WTC11 (cell line): ENCODE data around the gene MTFP1. TPM values are rescaled to one million over a fixed set of nuclear protein-coding genes. Genes with fewer than 3 reads are reported as not detected.

ENCODE experiments used
- ATAC-seq: fragments of 200-7000 bp; cut with Tn5 transposase; 2 replicates; pipeline ENCODE4 v1.10.0; 2021; ENCODE audit warnings: mild to moderate bottlenecking, moderate library complexity
- CTCF ChIA-PET: fragments of 300-600 bp; sonication (Branson Sonifier 250); formaldehyde crosslinking; loops from one replicate; lab custom pipeline; 2021; ENCODE audit warnings: antibody characterized with exemption; lab: Charles Lee
- POLR2A ChIA-PET: fragments of 350-600 bp; sonication (Branson Sonifier 250); formaldehyde crosslinking; loops from one replicate; lab custom pipeline; 2021; ENCODE audit warnings: antibody characterized with exemption; lab: Charles Lee
- DNase-seq: peaks from one replicate; pipeline ENCODE4 v3.0.0; 2021; ENCODE audit warnings: low spot score
- H3K27ac Mint-ChIP-seq: 2 replicates; pipeline ENCODE4 v1.8.0; 2021; ENCODE audit warnings: mixed read lengths
- H3K27me3 Mint-ChIP-seq: 2 replicates; pipeline ENCODE4 v1.8.0; 2021; ENCODE audit warnings: low read depth, mild to moderate bottlenecking, moderate library complexity, mixed read lengths
- H3K36me3 Mint-ChIP-seq: 2 replicates; pipeline ENCODE4 v1.8.0; 2021; ENCODE audit warnings: mixed read lengths
- H3K4me1 Mint-ChIP-seq: 2 replicates; pipeline ENCODE4 v1.8.0; 2022; ENCODE audit warnings: mixed read lengths
- H3K4me3 Mint-ChIP-seq: 2 replicates; pipeline ENCODE4 v1.8.0; 2021; ENCODE audit warnings: mild to moderate bottlenecking, moderate library complexity, mixed read lengths
- H3K9me3 Mint-ChIP-seq: 2 replicates; pipeline ENCODE4 v1.8.0; 2021; ENCODE audit warnings: mixed read lengths
- ELF4 ChIP-seq: sonication (generic); formaldehyde crosslinking; IDR thresholded peaks from 2 replicates; pipeline ENCODE4 v1.8.1; 2022; ENCODE audit warnings: low read depth, mild to moderate bottlenecking, moderate library complexity, missing genetic modification reagents
- EMX1 ChIP-seq: fragments of 250-450 bp; sonication (Bioruptor Pico); IDR thresholded peaks from 2 replicates; pipeline ENCODE4 v1.8.0; 2021; ENCODE audit warnings: mild to moderate bottlenecking
- FOXJ3 ChIP-seq: sonication (generic); formaldehyde crosslinking; IDR thresholded peaks from 2 replicates; pipeline ENCODE4 v1.9.0; 2021; ENCODE audit warnings: missing genetic modification reagents, mild to moderate bottlenecking, borderline replicate concordance
- JAZF1 ChIP-seq: fragments of 250-450 bp; sonication (Bioruptor Pico); IDR thresholded peaks from 2 replicates; pipeline ENCODE4 v1.9.0; 2021; ENCODE audit warnings: moderate library complexity, mild to moderate bottlenecking, inconsistent platforms
- NFE2L1 ChIP-seq: sonication (generic); formaldehyde crosslinking; IDR thresholded peaks from 2 replicates; pipeline ENCODE4 v1.8.1; 2023; ENCODE audit warnings: missing genetic modification reagents
- NR1H2 ChIP-seq: sonication (generic); formaldehyde crosslinking; IDR thresholded peaks from 2 replicates; pipeline ENCODE4 v1.9.0; 2021; ENCODE audit warnings: mild to moderate bottlenecking, moderate library complexity, missing genetic modification reagents
- OVOL2 ChIP-seq: fragments of 250-450 bp; sonication (Bioruptor Pico); IDR thresholded peaks from 2 replicates; pipeline ENCODE4 v1.9.0; 2021; ENCODE audit warnings: mild to moderate bottlenecking, borderline replicate concordance
- SOX15 ChIP-seq: fragments of 250-450 bp; sonication (Bioruptor Pico); IDR thresholded peaks from 2 replicates; pipeline ENCODE4 v1.9.0; 2021; ENCODE audit warnings: mild to moderate bottlenecking
- ZNF317 ChIP-seq: sonication (generic); formaldehyde crosslinking; IDR thresholded peaks from 2 replicates; pipeline ENCODE4 v1.8.1; 2023; ENCODE audit warnings: low read depth, mild to moderate bottlenecking, moderate library complexity, missing genetic modification reagents, borderline replicate concordance
- ZNF416 ChIP-seq: fragments of 250-450 bp; sonication (Bioruptor Pico); IDR thresholded peaks from 2 replicates; pipeline ENCODE4 v1.9.0; 2021; ENCODE audit warnings: mild to moderate bottlenecking, inconsistent platforms
- total RNA-seq: library from RNA; stranded (reverse); gene quantifications from 3 replicates; pipeline ENCODE4 v1.2.3, GENCODE V29; 2021
- TF ChIP-seq, protein P1 (sequence below): sonication (generic); formaldehyde crosslinking; IDR thresholded peaks from 2 replicates; pipeline ENCODE4 v1.8.1; 2023; ENCODE audit warnings: mild to moderate bottlenecking, missing genetic modification reagents
- TF ChIP-seq, protein P2 (sequence below): sonication (generic); formaldehyde crosslinking; IDR thresholded peaks from 2 replicates; pipeline ENCODE4 v1.8.1; 2022; ENCODE audit warnings: missing genetic modification reagents, borderline replicate concordance
- TF ChIP-seq, protein P3 (sequence below): fragments of 250-450 bp; sonication (Bioruptor Pico); IDR thresholded peaks from 2 replicates; pipeline ENCODE4 v1.9.0; 2021; ENCODE audit warnings: moderate library complexity, mild to moderate bottlenecking, inconsistent platforms, borderline replicate concordance
- TF ChIP-seq, protein P4 (sequence below): sonication (generic); formaldehyde crosslinking; IDR thresholded peaks from 2 replicates; pipeline ENCODE4 v1.8.1; 2022; ENCODE audit warnings: low read depth, mild to moderate bottlenecking, moderate library complexity, missing genetic modification reagents, borderline replicate concordance
- TF ChIP-seq, protein P5 (sequence below): fragments of 250-450 bp; sonication (Bioruptor Pico); IDR thresholded peaks from 2 replicates; pipeline ENCODE4 v1.9.0; 2021; ENCODE audit warnings: mild to moderate bottlenecking, borderline replicate concordance
- TF ChIP-seq, protein P6 (sequence below): sonication (generic); formaldehyde crosslinking; IDR thresholded peaks from 2 replicates; pipeline ENCODE4 v1.8.1; 2023; ENCODE audit warnings: mild to moderate bottlenecking, moderate library complexity, missing genetic modification reagents
- TF ChIP-seq, protein P7 (sequence below): sonication (generic); formaldehyde crosslinking; IDR thresholded peaks from 2 replicates; pipeline ENCODE4 v1.8.1; 2023; ENCODE audit warnings: mild to moderate bottlenecking, missing genetic modification reagents, moderate library complexity
- TF ChIP-seq, protein P8 (sequence below): sonication (generic); formaldehyde crosslinking; IDR thresholded peaks from 2 replicates; pipeline ENCODE4 v1.8.0; 2022; ENCODE audit warnings: mild to moderate bottlenecking, missing genetic modification reagents

Gene MTFP1
- total RNA-seq, 1 experiment from 2014 or later = 75.0 TPM

DNA sequence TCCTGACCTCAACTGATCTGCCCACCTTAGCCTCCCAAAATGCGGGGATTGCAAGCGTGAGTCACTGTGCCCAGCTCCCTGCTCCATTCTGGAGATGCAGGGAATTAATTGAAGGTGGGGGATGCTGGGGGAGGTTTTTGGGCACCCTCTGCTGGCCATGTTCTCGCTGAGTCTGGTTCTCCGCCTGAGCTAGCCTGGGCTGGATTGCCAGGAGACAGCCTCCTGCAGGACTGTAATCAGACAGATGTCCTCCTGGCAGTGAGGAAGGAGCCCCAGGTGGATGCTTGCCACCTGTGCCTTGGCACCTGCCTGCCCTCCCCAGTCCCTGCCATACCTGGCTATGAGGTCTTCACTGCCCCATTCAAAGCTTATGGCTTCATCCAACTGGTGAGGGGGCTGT, 5.4 kb downstream of the MTFP1 start:
- peaks cover 18% of the 10 kb centered on the region for H3K36me3 Mint-ChIP-seq
- peaks cover 19% of the 10 kb centered on the region for H3K4me1 Mint-ChIP-seq
- TF ChIP-seq NR1H2 (CRISPR knock-in tag) (no peak), ELF4 (CRISPR knock-in tag) (no peak), SOX15 (CRISPR knock-in tag) (no peak), ZNF416 (CRISPR knock-in tag) (no peak), OVOL2 (no peak), ZNF317 (CRISPR knock-in tag) (no peak), NFE2L1 (no peak), JAZF1 (no peak), FOXJ3 (CRISPR knock-in tag) (no peak), EMX1 (CRISPR knock-in tag) (no peak)
- TF ChIP-seq, protein P1, sequence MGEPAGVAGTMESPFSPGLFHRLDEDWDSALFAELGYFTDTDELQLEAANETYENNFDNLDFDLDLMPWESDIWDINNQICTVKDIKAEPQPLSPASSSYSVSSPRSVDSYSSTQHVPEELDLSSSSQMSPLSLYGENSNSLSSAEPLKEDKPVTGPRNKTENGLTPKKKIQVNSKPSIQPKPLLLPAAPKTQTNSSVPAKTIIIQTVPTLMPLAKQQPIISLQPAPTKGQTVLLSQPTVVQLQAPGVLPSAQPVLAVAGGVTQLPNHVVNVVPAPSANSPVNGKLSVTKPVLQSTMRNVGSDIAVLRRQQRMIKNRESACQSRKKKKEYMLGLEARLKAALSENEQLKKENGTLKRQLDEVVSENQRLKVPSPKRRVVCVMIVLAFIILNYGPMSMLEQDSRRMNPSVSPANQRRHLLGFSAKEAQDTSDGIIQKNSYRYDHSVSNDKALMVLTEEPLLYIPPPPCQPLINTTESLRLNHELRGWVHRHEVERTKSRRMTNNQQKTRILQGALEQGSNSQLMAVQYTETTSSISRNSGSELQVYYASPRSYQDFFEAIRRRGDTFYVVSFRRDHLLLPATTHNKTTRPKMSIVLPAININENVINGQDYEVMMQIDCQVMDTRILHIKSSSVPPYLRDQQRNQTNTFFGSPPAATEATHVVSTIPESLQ (CRISPR knock-in tag) = no peak
- TF ChIP-seq, protein P2, sequence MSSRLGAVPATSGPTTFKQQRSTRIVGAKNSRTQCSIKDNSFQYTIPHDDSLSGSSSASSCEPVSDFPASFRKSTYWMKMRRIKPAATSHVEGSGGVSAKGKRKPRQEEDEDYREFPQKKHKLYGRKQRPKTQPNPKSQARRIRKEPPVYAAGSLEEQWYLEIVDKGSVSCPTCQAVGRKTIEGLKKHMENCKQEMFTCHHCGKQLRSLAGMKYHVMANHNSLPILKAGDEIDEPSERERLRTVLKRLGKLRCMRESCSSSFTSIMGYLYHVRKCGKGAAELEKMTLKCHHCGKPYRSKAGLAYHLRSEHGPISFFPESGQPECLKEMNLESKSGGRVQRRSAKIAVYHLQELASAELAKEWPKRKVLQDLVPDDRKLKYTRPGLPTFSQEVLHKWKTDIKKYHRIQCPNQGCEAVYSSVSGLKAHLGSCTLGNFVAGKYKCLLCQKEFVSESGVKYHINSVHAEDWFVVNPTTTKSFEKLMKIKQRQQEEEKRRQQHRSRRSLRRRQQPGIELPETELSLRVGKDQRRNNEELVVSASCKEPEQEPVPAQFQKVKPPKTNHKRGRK = no peak
- TF ChIP-seq, protein P3, sequence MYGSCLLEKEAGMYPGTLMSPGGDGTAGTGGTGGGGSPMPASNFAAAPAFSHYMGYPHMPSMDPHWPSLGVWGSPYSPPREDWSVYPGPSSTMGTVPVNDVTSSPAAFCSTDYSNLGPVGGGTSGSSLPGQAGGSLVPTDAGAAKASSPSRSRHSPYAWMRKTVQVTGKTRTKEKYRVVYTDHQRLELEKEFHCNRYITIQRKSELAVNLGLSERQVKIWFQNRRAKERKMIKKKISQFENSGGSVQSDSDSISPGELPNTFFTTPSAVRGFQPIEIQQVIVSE (CRISPR knock-in tag) = no peak
- TF ChIP-seq, protein P4, sequence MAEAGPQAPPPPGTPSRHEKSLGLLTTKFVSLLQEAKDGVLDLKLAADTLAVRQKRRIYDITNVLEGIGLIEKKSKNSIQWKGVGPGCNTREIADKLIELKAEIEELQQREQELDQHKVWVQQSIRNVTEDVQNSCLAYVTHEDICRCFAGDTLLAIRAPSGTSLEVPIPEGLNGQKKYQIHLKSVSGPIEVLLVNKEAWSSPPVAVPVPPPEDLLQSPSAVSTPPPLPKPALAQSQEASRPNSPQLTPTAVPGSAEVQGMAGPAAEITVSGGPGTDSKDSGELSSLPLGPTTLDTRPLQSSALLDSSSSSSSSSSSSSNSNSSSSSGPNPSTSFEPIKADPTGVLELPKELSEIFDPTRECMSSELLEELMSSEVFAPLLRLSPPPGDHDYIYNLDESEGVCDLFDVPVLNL (CRISPR knock-in tag) = no peak
- TF ChIP-seq, protein P5, sequence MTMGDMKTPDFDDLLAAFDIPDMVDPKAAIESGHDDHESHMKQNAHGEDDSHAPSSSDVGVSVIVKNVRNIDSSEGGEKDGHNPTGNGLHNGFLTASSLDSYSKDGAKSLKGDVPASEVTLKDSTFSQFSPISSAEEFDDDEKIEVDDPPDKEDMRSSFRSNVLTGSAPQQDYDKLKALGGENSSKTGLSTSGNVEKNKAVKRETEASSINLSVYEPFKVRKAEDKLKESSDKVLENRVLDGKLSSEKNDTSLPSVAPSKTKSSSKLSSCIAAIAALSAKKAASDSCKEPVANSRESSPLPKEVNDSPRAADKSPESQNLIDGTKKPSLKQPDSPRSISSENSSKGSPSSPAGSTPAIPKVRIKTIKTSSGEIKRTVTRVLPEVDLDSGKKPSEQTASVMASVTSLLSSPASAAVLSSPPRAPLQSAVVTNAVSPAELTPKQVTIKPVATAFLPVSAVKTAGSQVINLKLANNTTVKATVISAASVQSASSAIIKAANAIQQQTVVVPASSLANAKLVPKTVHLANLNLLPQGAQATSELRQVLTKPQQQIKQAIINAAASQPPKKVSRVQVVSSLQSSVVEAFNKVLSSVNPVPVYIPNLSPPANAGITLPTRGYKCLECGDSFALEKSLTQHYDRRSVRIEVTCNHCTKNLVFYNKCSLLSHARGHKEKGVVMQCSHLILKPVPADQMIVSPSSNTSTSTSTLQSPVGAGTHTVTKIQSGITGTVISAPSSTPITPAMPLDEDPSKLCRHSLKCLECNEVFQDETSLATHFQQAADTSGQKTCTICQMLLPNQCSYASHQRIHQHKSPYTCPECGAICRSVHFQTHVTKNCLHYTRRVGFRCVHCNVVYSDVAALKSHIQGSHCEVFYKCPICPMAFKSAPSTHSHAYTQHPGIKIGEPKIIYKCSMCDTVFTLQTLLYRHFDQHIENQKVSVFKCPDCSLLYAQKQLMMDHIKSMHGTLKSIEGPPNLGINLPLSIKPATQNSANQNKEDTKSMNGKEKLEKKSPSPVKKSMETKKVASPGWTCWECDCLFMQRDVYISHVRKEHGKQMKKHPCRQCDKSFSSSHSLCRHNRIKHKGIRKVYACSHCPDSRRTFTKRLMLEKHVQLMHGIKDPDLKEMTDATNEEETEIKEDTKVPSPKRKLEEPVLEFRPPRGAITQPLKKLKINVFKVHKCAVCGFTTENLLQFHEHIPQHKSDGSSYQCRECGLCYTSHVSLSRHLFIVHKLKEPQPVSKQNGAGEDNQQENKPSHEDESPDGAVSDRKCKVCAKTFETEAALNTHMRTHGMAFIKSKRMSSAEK (CRISPR knock-in tag) = no peak
- TF ChIP-seq, protein P6, sequence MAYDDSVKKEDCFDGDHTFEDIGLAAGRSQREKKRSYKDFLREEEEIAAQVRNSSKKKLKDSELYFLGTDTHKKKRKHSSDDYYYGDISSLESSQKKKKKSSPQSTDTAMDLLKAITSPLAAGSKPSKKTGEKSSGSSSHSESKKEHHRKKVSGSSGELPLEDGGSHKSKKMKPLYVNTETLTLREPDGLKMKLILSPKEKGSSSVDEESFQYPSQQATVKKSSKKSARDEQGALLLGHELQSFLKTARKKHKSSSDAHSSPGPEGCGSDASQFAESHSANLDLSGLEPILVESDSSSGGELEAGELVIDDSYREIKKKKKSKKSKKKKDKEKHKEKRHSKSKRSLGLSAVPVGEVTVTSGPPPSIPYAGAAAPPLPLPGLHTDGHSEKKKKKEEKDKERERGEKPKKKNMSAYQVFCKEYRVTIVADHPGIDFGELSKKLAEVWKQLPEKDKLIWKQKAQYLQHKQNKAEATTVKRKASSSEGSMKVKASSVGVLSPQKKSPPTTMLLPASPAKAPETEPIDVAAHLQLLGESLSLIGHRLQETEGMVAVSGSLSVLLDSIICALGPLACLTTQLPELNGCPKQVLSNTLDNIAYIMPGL (CRISPR knock-in tag) = no peak
- TF ChIP-seq, protein P7, sequence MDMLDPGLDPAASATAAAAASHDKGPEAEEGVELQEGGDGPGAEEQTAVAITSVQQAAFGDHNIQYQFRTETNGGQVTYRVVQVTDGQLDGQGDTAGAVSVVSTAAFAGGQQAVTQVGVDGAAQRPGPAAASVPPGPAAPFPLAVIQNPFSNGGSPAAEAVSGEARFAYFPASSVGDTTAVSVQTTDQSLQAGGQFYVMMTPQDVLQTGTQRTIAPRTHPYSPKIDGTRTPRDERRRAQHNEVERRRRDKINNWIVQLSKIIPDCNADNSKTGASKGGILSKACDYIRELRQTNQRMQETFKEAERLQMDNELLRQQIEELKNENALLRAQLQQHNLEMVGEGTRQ (CRISPR knock-in tag) = no peak
- TF ChIP-seq, protein P8, sequence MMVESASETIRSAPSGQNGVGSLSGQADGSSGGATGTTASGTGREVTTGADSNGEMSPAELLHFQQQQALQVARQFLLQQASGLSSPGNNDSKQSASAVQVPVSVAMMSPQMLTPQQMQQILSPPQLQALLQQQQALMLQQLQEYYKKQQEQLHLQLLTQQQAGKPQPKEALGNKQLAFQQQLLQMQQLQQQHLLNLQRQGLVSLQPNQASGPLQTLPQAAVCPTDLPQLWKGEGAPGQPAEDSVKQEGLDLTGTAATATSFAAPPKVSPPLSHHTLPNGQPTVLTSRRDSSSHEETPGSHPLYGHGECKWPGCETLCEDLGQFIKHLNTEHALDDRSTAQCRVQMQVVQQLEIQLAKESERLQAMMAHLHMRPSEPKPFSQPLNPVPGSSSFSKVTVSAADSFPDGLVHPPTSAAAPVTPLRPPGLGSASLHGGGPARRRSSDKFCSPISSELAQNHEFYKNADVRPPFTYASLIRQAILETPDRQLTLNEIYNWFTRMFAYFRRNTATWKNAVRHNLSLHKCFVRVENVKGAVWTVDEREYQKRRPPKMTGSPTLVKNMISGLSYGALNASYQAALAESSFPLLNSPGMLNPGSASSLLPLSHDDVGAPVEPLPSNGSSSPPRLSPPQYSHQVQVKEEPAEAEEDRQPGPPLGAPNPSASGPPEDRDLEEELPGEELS (CRISPR knock-in tag) = no peak
- no peak overlapping the region for H3K4me3 Mint-ChIP-seq
- H3K27me3 Mint-ChIP-seq = peaks cover 3% of the 10 kb centered on the region; the same call in 1 of the 2 replicates
- H3K27ac Mint-ChIP-seq = no peak overlapping the region
- ATAC-seq (0 out of 2 replicates have a peak, but pooled peaks have one; percentile 6), DNase-seq (no peak)
- ChIA-PET CTCF (interaction anchor here (0.6 to 3.3 kb wide), 10 partner anchors 9 to 143 kb away, joined by 3 to 19 read pairs (median 4); partner anchors contain the start of gene RNF215), POLR2A (interaction anchor here (0.6 to 1.6 kb wide), 2 partner anchors 34 to 171 kb away, joined by 3 to 7 read pairs; partner anchors contain the start of gene SEC14L2)
- H3K9me3 Mint-ChIP-seq = peaks cover 8% of the 10 kb centered on the region
